GM11168 (cell line): ENCODE data around the gene GPR65.

Source experiments
- in situ Hi-C: fragments of 300-500 bp; cut with MboI; formaldehyde crosslinking; loops from one replicate; pipeline ENCODE4 v1.12.0; 2022; ENCODE audit warnings: low sequenced_read_pairs; ENCODE audit not compliant: unreplicated experiment

GPR65 gene

GRCh38 chr14:88002421-88003075 is 2.4 kb upstream of the GPR65 start:
- in situ Hi-C loops = no loop called here

GRCh38 chr14:88003425-88003824 is 1.5 kb upstream of the GPR65 start:
- in situ Hi-C loops = no loop called here

DNA sequence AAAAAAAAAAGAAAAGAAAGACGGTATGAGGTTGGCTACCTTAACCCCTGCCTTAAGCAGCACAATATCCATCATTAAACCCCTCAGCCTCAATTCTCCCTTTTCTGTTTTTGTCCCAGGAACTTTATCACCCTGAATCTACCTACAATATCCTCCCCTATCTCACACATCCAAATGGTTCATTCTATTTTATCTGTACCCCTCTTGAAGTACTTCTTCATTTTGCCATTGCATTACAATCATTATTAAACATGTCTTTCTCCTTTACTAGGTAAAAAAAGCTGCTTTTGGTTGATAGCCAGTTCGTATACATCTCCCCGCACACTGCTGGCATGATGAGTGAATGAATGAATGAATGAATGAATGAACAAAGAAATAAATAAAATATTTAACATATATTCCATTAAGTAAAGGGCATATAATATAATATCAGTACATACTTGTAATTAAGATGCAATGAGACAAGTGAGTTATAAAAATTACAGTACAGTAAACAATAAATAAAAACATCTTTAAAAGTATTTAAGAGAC is 364 bp upstream of the GPR65 start:
- in situ Hi-C loops = no loop called here

DNA sequence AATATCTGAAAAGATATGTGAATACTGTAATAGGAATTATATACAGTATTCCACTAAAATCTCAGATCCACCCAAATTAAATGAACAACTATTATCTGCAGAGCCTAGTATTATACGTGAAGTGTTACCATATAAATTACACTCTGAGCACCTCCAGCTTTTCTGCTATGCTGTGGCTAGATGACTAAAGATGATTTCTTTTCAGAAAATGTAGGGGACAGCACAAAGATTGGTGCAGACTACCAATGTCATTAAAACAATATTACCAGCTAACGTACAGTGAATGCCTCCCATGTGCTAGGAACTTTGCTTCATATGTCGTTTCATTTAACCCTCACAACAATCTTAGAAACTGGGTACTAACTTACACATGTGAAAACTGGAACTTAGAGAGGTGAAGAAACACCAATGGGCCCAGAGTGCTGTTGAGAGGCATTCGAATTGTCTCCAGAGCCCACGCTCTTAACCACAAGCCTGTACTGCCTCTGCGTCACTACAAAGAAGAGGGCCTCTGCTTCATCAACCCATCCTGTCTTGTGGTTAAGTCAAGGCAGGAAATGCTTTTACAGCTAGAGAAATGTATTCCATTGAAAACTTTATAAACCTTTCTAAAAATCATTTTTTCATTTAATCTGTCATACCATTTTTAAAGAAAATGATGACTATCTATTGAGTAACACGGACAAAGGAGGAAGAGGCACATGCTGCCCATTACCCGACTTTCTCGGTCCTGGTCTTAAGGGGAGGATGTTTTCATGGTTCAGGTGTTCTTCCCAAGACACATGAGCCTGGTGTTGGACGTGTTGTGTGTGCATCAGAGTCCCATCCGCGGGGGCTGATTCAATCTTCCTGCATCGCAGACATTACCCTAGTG is 1.3 kb downstream of the GPR65 start:
- in situ Hi-C loops = no loop called here

DNA sequence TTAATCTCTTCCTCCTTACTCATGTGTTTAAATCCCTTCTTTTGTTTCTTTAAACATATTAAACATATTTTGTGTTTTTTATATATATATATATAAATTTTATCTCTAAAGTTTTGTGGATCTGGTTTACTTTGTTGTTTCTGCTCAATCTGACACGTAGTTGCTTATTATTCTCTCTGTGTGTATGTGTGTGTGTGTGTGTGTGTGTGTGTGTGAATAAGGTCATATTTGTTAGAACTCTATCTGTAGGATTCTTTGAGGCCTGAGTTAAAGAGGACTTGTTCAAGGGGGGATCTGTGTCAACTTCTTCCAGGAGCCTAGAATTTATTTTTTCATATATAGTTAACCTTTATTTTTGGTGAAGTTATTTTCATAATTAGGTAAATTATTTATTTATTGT is 2.7 kb downstream of the GPR65 start:
- in situ Hi-C loops = no loop called here

DNA sequence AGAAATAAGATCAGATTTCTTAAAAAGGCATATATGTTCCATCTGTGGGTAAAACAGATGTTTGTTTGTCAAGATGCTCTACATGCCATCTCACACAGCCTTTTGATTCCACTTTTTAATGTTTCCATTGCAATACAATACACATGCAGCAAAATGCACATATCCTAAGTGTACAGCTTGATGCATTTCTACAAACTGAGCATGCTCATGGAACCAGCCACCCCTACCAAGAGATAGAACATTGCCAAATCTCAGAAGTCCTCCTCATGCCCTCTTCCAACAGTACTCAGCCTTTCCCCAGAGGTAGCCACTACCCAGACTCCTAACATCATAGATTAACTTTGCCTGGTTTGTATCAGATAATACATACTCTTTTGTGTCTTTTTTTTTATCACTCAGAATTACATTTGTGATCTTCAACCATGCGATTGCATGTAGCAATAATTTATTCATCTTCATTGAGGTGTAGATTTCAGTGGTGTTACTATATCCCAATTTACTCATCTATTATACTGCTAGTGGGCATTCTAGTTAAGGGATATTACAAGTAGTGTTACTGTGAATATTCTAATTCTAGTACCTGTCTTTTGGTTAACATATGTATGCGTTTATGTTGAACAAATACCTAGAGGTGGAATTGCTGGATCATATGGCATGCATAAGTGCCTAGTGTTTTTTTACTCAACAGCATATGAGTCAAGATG is 3.3 kb downstream of the GPR65 start:
- in situ Hi-C loops = no loop called here

- in situ Hi-C loops = no loop called here
Measured at GRCh38 chr14:88009486-88009885, 4.6 kb downstream of the GPR65 start.

GRCh38 chr14:88010331-88010730 is 5.4 kb downstream of the GPR65 start:
- in situ Hi-C loops = loop anchor here (10.0 kb wide), 1 partner anchor 454 kb away; no protein-coding TSS in a partner anchor

DNA sequence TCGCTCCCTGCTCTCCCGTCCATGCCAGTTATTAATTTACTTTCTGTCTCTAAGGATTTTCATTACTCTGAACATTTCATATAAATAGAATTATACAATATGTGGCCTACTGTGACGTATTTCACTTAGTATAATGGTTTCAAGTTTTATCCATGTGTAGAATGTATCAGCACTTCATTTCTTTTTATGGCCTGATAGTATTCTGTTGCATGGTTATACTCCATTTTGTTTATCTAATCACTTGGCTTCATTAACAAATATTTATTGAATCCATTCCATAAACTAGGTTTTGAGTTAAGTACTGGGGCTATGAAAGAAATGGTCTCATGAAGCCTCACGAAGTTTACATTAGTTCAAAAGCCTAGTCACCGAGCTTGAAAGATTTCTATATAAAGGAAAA is 7.6 kb downstream of the GPR65 start:
- in situ Hi-C loops = loop anchor here (10.0 kb wide), 1 partner anchor 452 kb away; no protein-coding TSS in a partner anchor

DNA sequence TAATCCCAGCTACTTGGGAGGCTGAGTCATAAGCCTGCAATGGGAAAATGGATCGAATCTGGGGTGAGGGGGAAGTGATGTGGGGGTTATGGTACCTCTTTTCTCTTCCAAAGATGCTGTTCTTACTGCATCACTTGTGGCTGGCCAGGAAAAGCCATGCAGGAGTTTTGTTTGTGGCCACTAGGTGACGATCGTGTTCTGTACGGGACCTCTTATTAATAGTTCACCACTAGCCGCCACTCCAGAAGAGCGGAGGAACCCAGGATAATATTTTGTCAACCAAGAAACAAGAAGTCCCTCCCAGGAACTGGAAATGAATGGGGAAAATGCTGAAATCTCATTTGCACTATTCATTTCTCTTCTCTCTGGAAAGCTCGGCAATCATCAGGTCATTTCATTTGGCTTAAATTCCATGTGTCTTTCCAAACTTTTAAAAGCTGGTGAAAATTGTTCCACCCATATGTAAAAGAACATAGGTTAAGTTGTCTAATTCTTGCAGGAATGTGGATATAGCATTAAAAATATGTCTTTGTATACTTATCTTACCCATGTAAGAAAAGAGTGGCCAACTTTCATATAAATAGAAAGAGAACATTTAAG is 8.9 kb downstream of the GPR65 start:
- in situ Hi-C loops = loop anchor here (10.0 kb wide), 1 partner anchor 451 kb away; no protein-coding TSS in a partner anchor

DNA sequence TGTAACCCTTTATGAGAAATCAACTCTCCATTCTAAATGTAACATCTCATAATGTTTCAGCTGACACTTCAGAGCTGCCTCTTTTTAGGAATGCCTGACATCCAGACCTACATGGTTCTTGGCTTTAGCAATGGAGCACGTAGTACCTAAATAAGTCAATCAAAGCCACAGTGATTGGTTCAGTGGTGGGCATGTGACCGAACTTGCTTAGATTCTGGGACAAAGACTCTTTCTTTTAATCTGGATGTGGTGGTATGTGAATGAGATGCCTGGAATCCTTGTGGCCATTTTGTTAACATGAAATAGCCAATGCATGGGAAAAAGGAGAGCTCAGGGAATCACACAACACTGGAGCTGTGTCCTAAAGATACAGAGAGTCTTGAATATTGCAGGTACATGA is 11.8 kb downstream of the GPR65 start:
- in situ Hi-C loops = loop anchor here (10.0 kb wide), 1 partner anchor 448 kb away; no protein-coding TSS in a partner anchor

GRCh38 chr14:88017535-88017934 is 12.6 kb downstream of the GPR65 start:
- in situ Hi-C loops = loop anchor here (10.0 kb wide), 1 partner anchor 447 kb away; no protein-coding TSS in a partner anchor

DNA sequence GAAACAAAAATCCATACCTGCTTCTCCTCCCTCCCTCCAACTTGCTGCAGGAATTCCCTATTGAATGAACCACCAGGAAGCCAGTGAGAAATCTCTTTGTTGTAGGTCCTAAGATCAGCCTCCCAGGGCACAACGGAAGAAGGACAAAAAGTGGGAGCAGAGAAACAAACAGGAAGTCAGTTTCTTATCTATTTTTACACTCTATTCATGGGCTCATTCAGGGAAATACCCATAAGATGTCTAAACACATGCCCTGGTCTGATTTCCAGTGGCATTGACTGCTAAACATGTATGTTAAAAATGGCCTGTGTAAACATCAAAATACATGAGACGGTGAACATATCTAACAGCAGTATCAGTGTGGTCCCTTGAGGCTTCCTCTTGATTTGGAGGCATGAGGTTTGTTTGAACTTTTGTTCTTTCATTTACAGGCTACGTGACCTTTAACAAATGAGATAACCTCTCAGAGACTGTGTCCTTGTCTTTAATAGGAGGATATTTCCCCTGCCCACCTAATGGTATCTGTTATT is 18.8 kb downstream of the GPR65 start:
- in situ Hi-C loops = loop anchor here (10.0 kb wide), 1 partner anchor 141 kb away; no protein-coding TSS in a partner anchor

DNA sequence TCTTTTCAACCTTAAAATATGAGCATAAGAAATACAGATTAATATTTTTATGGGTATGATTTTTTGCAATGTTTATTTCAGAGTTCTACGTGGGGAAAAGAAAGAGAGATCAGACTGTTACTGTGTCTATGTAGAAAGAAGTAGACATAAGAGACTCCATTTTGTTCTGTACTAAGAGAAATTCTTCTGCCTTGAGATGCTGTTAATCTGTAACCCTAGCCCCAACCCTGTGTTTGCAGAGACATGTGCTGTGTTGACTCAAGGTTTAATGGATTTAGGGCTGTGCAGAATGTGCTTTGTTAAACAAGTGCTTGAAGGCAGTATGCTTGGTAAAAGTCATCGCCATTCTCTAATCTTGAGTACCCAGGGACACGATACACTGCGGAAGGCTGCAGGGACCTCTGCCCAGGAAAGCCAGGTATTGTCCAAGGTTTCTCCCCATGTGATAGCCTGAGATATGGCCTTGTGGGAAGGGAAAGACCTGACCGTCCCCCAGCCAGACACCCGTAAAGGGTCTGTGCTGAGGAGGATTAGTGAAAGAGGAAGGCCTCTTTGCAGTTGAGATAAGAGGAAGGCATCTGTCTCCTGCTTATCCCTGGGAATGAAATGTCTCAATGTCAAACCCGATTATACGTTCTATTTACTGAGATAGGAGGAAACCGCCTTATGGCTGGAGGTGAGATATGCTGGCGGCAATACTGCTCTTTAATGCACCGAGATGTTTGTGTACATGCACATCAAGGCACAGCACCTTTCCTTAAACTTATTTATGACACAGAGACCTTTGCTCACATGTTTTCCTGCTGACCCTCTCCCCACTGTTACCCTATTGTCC is 19.5 kb downstream of the GPR65 start:
- in situ Hi-C loops = loop anchor here (10.0 kb wide), 1 partner anchor 140 kb away; no protein-coding TSS in a partner anchor

DNA sequence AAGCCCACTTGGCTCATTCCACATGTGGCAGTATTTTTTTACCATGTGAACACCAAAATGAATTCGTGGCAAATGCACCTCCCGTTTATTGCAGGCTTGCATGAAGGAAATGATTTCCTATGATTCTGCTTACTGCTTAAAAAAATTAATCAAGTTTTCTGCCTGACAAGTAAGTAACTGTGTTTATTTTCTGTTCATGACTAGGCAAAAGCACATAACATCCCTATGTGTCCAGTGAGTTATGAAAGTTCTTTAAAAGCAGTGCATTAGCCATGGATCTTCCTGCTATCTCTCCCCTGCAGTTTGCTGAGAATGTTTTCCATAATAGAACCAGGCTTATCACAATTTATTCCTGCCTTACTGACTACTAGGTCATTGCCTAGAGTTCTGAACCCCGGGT is 20.4 kb downstream of the GPR65 start:
- in situ Hi-C loops = loop anchor here (10.0 kb wide), 1 partner anchor 139 kb away; no protein-coding TSS in a partner anchor

DNA sequence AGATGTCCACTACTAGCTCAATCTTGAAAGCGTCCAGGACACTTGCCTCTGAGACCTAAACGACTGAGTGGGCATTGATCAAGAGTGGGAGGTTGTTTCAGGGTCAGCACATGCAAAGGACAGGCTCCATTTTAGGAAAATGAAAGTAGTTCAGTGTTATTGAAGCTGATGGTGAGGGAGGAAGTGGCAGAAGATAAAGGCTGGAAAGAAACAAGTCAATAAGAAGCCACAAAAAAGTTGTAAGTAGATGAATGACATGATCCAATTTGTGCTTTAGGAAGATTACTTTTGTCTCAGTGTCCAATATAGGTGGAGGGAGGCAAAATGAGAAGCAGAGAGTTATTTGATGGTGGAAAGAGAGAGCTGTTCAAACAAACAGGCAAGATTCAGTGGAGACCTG is 22.0 kb downstream of the GPR65 start:
- in situ Hi-C loops = loop anchor here (10.0 kb wide), 1 partner anchor 138 kb away; no protein-coding TSS in a partner anchor

DNA sequence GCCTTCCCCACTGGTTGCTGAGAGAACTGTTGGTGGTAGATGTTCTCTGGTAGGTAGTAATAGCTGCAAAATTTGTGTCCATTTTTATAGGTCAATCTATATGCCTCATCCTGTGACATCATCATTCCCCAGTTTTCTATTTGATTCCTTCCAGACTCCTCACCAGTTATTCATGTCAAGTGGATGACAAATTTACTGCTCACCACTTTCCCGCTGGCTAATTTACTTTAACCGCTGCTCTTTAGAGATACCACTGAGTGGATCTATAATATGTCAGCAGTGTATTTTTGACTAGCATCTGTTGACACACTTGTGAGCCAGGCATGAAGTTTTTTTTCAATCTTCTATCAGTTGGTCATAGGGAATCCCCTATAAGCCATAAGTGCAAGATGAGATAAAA is 24.6 kb downstream of the GPR65 start:
- in situ Hi-C loops = loop anchor here (10.0 kb wide), 1 partner anchor 135 kb away; no protein-coding TSS in a partner anchor

GRCh38 chr14:88030079-88030478 is 25.1 kb downstream of the GPR65 start:
- in situ Hi-C loops = no loop called here

DNA sequence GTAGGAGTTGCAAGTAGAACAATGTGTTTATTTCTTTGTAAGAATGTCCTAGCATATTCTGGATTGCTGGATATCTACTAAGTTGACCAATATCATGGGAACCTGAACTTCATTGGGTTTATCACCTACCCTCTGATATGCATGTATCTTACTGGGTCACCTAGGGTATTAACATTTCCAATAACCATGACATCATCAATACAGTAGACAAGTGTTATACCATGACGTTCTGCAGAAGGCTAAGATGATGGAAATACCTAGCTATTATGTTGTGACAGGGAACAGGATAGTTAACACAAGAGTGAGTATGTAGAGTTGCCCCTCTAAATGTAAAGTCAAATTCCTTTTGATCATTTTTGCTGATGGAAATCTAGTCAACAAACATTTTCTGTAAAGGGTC is 26.0 kb downstream of the GPR65 start:
- in situ Hi-C loops = no loop called here
